OCI-LY3 (cell line): ENCODE measurements around the gene CCDC8.

Source experiments
- H2AFZ ChIP-seq: fragments of 200-600, 300-600 bp; shearing (Covaris generic); 2 replicates; pipeline ENCODE4 v1.6.0; 2014; ENCODE audit warnings: antibody characterized with exemption, low read depth, low read length
- H3K27ac ChIP-seq: fragments of 200-600, 300-600 bp; sonication (generic); 2 replicates; pipeline ENCODE4 v1.5.1; 2014; ENCODE audit warnings: mild to moderate bottlenecking, low read length, moderate library complexity, mixed read lengths
- H3K27me3 ChIP-seq: fragments of 200-600, 300-600 bp; sonication (generic); 2 replicates; pipeline ENCODE4 v1.6.1; 2014; ENCODE audit warnings: low read depth, low read length, mixed read lengths
- H3K36me3 ChIP-seq: fragments of 200-600, 300-600 bp; sonication (generic); replicated peaks from 2 replicates; pipeline ENCODE3; 2014; ENCODE audit warnings: low read depth, low read length, mixed read lengths
- H3K4me1 ChIP-seq: fragments of 300-600, 200-600 bp; sonication (generic); 2 replicates; pipeline ENCODE4 v1.6.1; 2014; ENCODE audit warnings: low read length, mixed read lengths
- H3K4me2 ChIP-seq: fragments of 200-600, 300-600 bp; sonication (generic); 2 replicates; pipeline ENCODE4 v1.6.1; 2014; ENCODE audit warnings: low read length, mixed read lengths
- H3K4me3 ChIP-seq: fragments of 300-600, 200-600 bp; sonication (generic); 2 replicates; pipeline ENCODE4 v1.5.1; 2014; ENCODE audit warnings: antibody characterized with exemption, mild to moderate bottlenecking, low read length, moderate library complexity
- H3K79me2 ChIP-seq: fragments of 300-600, 200-600 bp; shearing (Covaris generic); 2 replicates; pipeline ENCODE4 v1.6.1; 2014; ENCODE audit warnings: mild to moderate bottlenecking, low read length, mixed read lengths
- H3K9ac ChIP-seq: fragments of 300-600, 200-600 bp; shearing (Covaris generic); 2 replicates; pipeline ENCODE4 v1.6.0; 2014; ENCODE audit warnings: mild to moderate bottlenecking, low read length, moderate library complexity
- H3K9me3 ChIP-seq: fragments of 200-600, 300-600 bp; shearing (Covaris generic); 2 replicates; pipeline ENCODE4 v1.6.1; 2014; ENCODE audit warnings: low read length, mixed read lengths; ENCODE audit not compliant: insufficient read depth
- H4K20me1 ChIP-seq: fragments of 200-600, 300-600 bp; sonication (generic); 2 replicates; pipeline ENCODE4 v1.6.1; 2016; ENCODE audit warnings: low read length, mixed read lengths; ENCODE audit not compliant: insufficient read depth
- EZH2phosphoT487 ChIP-seq: fragments of 200-600 bp; shearing (Covaris generic); IDR thresholded peaks from 2 replicates; pipeline ENCODE4 v1.6.1; 2018; ENCODE audit warnings: antibody characterized with exemption, mixed run types, low read depth
- TF ChIP-seq, protein P1 (sequence below): fragments of 200-600, 300-600 bp; sonication (generic); IDR thresholded peaks from 2 replicates; pipeline ENCODE4 v1.5.1; 2014; ENCODE audit warnings: antibody characterized with exemption, low read length, low read depth

Gene CCDC8

DNA sequence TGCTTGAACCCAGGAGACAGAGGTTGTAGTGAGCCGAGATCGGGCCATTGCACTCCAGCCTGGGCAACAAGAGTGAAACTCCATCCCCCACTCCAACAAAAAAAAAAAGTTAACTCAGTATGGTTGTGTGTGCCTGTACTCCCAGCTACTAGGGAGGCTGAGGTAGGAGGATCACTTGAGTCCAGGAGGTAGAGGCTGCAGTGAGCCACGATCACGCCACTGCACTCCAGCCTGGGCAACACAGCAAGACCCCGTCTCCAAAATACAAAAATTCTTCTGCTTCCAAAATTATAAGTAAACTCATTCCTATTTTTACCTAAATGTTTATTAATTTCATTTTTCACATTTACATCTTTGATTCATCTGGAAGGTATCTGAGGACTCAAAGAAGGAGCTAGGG, 43.6 kb upstream of the CCDC8 start:
- H3K36me3 ChIP-seq, result no peaks in the 10 kb centered on the region
- peaks cover 9% of the 10 kb centered on the region for H3K27me3 ChIP-seq
- TF ChIP-seq EZH2phosphoT487, result no peak
- TF ChIP-seq, protein P1, sequence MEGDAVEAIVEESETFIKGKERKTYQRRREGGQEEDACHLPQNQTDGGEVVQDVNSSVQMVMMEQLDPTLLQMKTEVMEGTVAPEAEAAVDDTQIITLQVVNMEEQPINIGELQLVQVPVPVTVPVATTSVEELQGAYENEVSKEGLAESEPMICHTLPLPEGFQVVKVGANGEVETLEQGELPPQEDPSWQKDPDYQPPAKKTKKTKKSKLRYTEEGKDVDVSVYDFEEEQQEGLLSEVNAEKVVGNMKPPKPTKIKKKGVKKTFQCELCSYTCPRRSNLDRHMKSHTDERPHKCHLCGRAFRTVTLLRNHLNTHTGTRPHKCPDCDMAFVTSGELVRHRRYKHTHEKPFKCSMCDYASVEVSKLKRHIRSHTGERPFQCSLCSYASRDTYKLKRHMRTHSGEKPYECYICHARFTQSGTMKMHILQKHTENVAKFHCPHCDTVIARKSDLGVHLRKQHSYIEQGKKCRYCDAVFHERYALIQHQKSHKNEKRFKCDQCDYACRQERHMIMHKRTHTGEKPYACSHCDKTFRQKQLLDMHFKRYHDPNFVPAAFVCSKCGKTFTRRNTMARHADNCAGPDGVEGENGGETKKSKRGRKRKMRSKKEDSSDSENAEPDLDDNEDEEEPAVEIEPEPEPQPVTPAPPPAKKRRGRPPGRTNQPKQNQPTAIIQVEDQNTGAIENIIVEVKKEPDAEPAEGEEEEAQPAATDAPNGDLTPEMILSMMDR, result no peak
- H3K4me2 ChIP-seq, result no peak overlapping the region
- H3K9ac ChIP-seq, result no peak overlapping the region
- H3K79me2 ChIP-seq, result no peaks in the 10 kb centered on the region
- H3K4me1 ChIP-seq, result no peaks in the 10 kb centered on the region
- H3K9me3 ChIP-seq, result no peaks in the 10 kb centered on the region
- no peaks in the 10 kb centered on the region for H4K20me1 ChIP-seq
- H3K27ac ChIP-seq, result no peak overlapping the region
- H2AFZ ChIP-seq, result no peak overlapping the region
- no peak overlapping the region for H3K4me3 ChIP-seq

DNA sequence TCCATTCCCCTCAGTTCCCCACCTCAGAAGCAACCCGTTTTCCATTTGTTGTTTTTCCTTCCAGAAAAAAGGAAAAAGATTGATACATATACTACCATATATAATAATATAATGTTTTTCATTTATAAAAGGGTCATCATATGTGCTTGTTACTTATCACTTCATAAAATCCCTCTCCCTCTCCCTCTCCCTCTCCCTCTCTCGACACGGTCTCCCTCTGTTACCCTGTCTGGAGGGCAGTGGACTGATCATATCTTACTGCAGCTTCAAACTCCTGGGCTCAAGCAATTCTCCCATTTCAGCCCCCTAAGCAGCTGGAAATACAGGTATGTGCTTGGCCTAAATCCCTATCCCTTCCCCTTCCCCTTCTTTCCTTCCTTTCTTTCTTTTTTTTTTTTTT, 40.9 kb upstream of the CCDC8 start:
- peaks cover 5% of the 10 kb centered on the region; the same call in 1 of the 2 replicates for H3K9me3 ChIP-seq
- no peaks in the 10 kb centered on the region for H4K20me1 ChIP-seq
- H3K79me2 ChIP-seq, result no peaks in the 10 kb centered on the region
- H3K9ac ChIP-seq, result no peak overlapping the region
- H3K4me1 ChIP-seq, result no peaks in the 10 kb centered on the region
- H3K36me3 ChIP-seq, result no peaks in the 10 kb centered on the region
- peaks cover 11% of the 10 kb centered on the region for H3K27me3 ChIP-seq
- TF ChIP-seq, protein P1, result no peak
- no peak for TF ChIP-seq EZH2phosphoT487
- no peak overlapping the region for H3K4me2 ChIP-seq
- no peak overlapping the region for H2AFZ ChIP-seq
- H3K4me3 ChIP-seq, result no peak overlapping the region
- H3K27ac ChIP-seq, result no peak overlapping the region

DNA sequence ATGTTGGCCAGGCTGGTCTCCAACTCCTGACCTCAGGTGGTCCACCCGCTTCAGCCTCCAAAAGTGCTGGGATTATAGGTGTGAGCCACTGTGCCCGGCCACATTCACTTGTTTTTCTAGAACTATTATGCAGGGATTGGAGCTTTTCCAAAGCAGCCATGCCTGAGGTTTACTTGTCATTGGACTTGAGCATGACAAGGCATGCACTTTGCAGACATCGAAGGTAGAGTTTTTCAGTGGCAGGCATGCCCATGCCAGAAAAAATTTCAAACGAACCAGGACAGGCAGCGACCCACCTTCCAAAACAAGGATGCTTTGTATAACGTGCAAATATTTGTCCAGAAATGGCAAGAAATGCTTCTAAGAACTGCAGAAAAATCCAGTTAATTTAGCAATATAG, 40.3 kb upstream of the CCDC8 start:
- no peaks in the 10 kb centered on the region for H3K4me1 ChIP-seq
- no peak overlapping the region for H3K27ac ChIP-seq
- H3K36me3 ChIP-seq, result no peaks in the 10 kb centered on the region
- TF ChIP-seq, protein P1, result no peak
- no peak for TF ChIP-seq EZH2phosphoT487
- H3K27me3 ChIP-seq, result peaks cover 11% of the 10 kb centered on the region
- no peak overlapping the region for H3K9ac ChIP-seq
- peaks cover 6% of the 10 kb centered on the region; the same call in 1 of the 2 replicates for H3K9me3 ChIP-seq
- H2AFZ ChIP-seq, result no peak overlapping the region
- H3K4me2 ChIP-seq, result no peak overlapping the region
- no peaks in the 10 kb centered on the region for H3K79me2 ChIP-seq
- no peak overlapping the region for H3K4me3 ChIP-seq
- no peaks in the 10 kb centered on the region for H4K20me1 ChIP-seq

DNA sequence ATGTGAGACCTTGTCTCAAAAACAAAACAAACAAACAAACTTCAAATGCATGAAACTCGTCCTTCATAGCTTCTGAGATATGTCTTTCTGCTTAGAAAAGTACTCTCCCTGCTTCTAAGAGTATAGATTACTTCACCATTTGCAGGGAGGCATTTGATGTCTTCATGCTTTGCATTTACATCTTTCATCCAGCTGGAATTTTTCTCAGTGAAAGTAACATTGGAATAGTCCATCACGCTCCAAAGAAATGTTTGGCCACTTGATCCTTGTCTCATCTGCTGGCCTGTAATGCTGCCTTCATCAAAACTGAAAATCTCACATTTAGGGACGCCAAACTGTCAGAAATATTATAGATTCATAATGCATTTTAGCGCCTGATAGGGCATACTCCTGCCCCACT, 38.8 kb upstream of the CCDC8 start:
- Histone ChIP-seq H3K4me1 (peaks cover 4% of the 10 kb centered on the region), H4K20me1 (no peaks in the 10 kb centered on the region), H3K9me3 (peaks cover 6% of the 10 kb centered on the region; the same call in 1 of the 2 replicates), H3K4me2 (no peak overlapping the region), H3K9ac (no peak overlapping the region), H2AFZ (no peak overlapping the region), H3K4me3 (no peak overlapping the region), H3K79me2 (no peaks in the 10 kb centered on the region), H3K36me3 (no peaks in the 10 kb centered on the region), H3K27me3 (peaks cover 11% of the 10 kb centered on the region), H3K27ac (no peak overlapping the region)
- TF ChIP-seq, protein P1, result no peak
- no peak for TF ChIP-seq EZH2phosphoT487
